ENCODE measurements around the gene TGFBI. TPM values are rescaled to one million over a fixed set of nuclear protein-coding genes. Genes with fewer than 3 reads are reported as not detected.

Gene TGFBI
- total and polyA plus RNA-seq, 2 experiments from 2014 or later, result 2.9 to 10.2 TPM

GRCh38 chr5:135986401-135986800 lies 42.4 kb upstream of the TGFBI start:
- no peak for TF ChIP-seq CTCF (IDR thresholded peaks at IDR 0.05; ENCODE audit: low read depth, low read length)
- Histone ChIP-seq H3K27me3 (no peaks in the 10 kb centered on the region), H3K9me3 (ENCODE audit: low read depth) (no peaks in the 10 kb centered on the region), H3K36me3 (no peaks in the 10 kb centered on the region), H3K4me3 (no peak overlapping the region), H3K4me1 (ENCODE audit: low read depth) (no peaks in the 10 kb centered on the region), H3K27ac (no peak overlapping the region)
- DNase-seq (ENCODE audit: low read depth in 1 of 2, low spot score in 1 of 2), result no peak

- H3K27ac ChIP-seq, result no peak overlapping the region
- no peak for DNase-seq (ENCODE audit: low read depth in 1 of 2, low spot score in 1 of 2)
- H3K27me3 ChIP-seq, result no peaks in the 10 kb centered on the region
- H3K4me3 ChIP-seq, result no peak overlapping the region
- no peaks in the 10 kb centered on the region for H3K36me3 ChIP-seq
- no peaks in the 10 kb centered on the region for H3K4me1 ChIP-seq (ENCODE audit: low read depth)
- no peak for TF ChIP-seq CTCF (IDR thresholded peaks at IDR 0.05; ENCODE audit: low read depth, low read length)
- no peaks in the 10 kb centered on the region for H3K9me3 ChIP-seq (ENCODE audit: low read depth)
Observed at GRCh38 chr5:135986891-135987401, 41.8 kb upstream of the TGFBI start.

- H3K27me3 ChIP-seq, result no peaks in the 10 kb centered on the region
- no peaks in the 10 kb centered on the region for H3K9me3 ChIP-seq (ENCODE audit: low read depth)
- H3K27ac ChIP-seq, result no peak overlapping the region
- no peak for DNase-seq (ENCODE audit: low read depth in 1 of 2, low spot score in 1 of 2)
- no peak overlapping the region for H3K4me3 ChIP-seq
- TF ChIP-seq CTCF (IDR thresholded peaks at IDR 0.05; ENCODE audit: low read depth, low read length), result no peak
- no peaks in the 10 kb centered on the region for H3K4me1 ChIP-seq (ENCODE audit: low read depth)
- no peaks in the 10 kb centered on the region for H3K36me3 ChIP-seq
Observed at GRCh38 chr5:135988546-135988945, 40.2 kb upstream of the TGFBI start.

GRCh38 chr5:135989686-135990085 lies 39.1 kb upstream of the TGFBI start:
- DNase-seq (ENCODE audit: low read depth in 1 of 2, low spot score in 1 of 2), result no peak
- Histone ChIP-seq H3K9me3 (ENCODE audit: low read depth) (no peaks in the 10 kb centered on the region), H3K36me3 (no peaks in the 10 kb centered on the region), H3K27ac (no peak overlapping the region), H3K4me3 (no peak overlapping the region), H3K27me3 (no peaks in the 10 kb centered on the region), H3K4me1 (ENCODE audit: low read depth) (no peaks in the 10 kb centered on the region)
- no peak for TF ChIP-seq CTCF (IDR thresholded peaks at IDR 0.05; ENCODE audit: low read depth, low read length)

GRCh38 chr5:135990528-135991255 lies 38.1 kb upstream of the TGFBI start:
- Histone ChIP-seq H3K4me3 (no peak overlapping the region), H3K27me3 (no peaks in the 10 kb centered on the region), H3K4me1 (ENCODE audit: low read depth) (no peaks in the 10 kb centered on the region), H3K36me3 (no peaks in the 10 kb centered on the region), H3K27ac (no peak overlapping the region), H3K9me3 (ENCODE audit: low read depth) (no peaks in the 10 kb centered on the region)
- TF ChIP-seq CTCF (IDR thresholded peaks at IDR 0.05; ENCODE audit: low read depth, low read length), result no peak
- no peak for DNase-seq (ENCODE audit: low read depth in 1 of 2, low spot score in 1 of 2)

All from cardiac muscle cell (in vitro differentiated cells and primary cell).